Measurements from ENCODE around the gene GRIN2B.

Gene GRIN2B

DNA sequence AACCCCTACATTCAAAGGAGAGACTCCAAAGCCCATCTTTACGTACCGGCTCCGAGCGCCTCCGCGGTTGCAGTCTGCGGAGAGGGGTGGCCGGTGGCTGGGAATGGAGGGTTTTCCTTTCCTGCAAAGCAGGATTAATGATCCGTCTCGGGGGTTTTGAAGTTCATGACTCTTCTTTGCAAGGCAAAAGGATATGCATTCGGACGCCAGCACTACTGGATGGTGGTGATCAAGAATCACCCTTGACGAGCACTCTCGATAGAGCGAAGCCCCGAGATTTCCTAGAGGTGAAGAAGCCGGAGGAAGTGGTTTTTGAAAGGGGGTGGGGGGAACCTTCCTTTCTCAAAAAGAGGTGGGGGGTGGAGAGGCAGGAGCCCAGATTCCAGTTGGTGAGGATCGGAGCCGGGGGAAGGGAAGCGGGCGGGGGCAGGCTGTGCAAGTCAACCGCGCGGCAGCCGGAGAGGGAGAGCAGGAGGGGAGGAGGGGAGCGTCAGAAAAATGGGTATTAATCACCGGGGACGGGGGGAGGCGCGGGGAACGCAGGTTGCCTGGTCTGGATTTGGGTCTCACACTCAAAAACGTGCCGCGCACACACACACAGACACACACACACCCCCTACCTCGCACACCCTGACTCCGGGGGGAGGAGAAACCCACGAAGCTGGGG, at the start of gene GRIN2B:
TSS of gene GRIN2B (minus strand) at position 307 of the 667 bp plus-strand sequence. CDS start 115,394 bp downstream, outside the sequence.
- no peak for DNase-seq (ENCODE audit: low read depth in 2 of 2)

DNA sequence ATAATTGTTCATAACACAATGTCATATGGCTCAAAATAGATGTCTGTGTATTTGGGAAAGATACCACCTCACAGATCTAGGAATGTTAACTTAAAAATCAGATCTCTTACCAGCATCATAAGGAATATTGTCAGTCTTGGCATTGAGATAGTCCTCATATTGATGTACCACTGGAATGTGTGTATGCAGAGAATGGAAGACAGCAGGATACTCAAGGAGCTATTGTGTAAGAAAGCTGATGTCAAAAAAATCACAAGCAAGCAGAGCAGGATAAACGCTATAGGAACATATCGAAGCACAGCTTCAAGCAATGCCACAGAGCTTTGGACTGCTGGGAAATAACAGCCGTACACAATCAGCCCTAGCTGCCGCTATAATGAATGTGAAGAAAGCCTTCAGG, 45.1 kb upstream of the GRIN2B start:
- no peak for DNase-seq (ENCODE audit: low read depth in 2 of 2)

DNA sequence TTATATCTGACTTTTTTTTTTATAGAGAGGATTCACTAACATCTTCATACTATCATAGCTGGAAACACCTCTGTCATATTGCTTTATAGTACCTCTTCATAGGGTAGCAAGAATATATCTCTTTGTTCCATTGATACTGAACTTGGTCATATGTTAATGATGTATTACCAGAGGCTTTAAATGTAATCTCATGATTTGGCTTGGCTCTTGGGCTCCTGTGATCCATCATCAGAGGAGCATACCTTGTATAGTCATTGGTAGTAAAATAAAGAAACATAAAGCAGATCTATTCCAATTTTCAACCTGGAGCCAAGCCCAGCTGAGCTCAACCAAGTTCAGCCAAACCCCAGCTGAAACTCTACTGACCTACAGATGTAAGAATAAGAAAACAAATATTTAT, 43.2 kb upstream of the GRIN2B start:
- no peak for DNase-seq (ENCODE audit: low read depth in 2 of 2)

DNA sequence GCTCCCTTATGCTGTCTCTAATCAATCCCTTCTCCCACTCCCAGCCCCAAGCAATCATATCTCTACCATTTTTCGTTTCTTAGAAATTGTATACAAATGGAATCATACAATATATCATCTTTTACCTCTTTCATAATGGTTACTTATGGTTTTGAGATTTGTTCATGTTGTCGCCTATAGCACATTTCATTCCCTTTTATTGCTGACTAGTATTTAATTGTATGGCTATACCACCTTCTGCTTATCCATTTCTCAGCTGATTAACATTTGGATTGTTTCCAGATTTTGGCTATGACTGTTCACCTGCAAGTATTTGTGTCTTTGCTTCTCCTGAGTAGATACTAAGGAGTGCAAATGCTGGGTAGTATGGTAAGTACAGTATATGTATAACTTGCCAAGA, 36.7 kb upstream of the GRIN2B start:
- no peak for DNase-seq (ENCODE audit: low read depth in 2 of 2)

DNA sequence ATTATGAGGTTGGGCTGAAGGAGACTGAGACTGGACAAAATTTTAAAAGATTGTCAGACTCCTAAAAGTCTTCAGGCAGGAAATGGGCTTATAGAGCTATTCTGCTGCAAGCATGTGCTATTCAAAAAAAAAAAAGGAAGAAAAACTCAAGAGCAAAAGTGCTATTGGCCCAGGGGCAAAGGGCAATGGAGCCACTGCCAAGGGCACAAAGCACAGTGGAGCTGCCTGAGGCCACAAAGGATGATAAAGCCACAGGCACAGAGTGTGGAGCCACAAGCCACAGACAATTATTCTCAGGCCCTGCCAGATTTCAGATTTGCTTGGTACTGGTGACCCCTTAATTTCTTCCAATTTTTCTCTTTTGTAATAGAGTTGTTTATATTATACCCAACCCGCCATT, 29.6 kb upstream of the GRIN2B start:
- DNase-seq (ENCODE audit: low read depth in 2 of 2) = no peak

DNA sequence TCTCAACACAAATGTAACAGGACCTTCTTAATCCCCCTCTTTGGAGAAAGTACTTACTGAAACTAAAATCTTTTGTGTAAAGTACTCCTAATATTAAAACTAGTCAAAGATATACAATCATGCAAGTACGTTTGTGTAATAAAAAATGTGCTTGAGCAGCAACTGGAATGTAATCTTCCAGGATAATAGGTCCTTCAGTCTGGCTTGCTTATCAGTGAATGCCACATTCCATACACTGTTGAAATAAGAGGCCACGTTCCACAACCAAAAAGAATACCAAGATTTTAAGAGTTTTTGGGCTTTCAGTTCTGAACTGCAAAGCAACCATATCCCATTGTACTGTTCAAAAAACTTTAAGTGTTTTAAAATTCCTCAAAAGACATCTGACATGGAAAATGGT, 26.2 kb upstream of the GRIN2B start:
- no peak for DNase-seq (ENCODE audit: low read depth in 2 of 2)

GRCh38 chr12:13992585-13992984, 11.2 kb upstream of the GRIN2B start:
- DNase-seq (ENCODE audit: low read depth in 2 of 2) = no peak

- DNase-seq (ENCODE audit: low read depth in 2 of 2) = no peak
These were observed 10.7 kb upstream of the GRIN2B start for GRCh38 chr12:13992106-13992505.

GRCh38 chr12:13986031-13986430, 4.6 kb upstream of the GRIN2B start:
- DNase-seq (ENCODE audit: low read depth in 2 of 2) = no peak

GRCh38 chr12:13981990-13982389, 588 bp upstream of the GRIN2B start:
- no peak for DNase-seq (ENCODE audit: low read depth in 2 of 2)

GRCh38 chr12:13980538-13981295, 685 bp downstream of the GRIN2B start:
- no peak for DNase-seq (ENCODE audit: low read depth in 2 of 2)

DNA sequence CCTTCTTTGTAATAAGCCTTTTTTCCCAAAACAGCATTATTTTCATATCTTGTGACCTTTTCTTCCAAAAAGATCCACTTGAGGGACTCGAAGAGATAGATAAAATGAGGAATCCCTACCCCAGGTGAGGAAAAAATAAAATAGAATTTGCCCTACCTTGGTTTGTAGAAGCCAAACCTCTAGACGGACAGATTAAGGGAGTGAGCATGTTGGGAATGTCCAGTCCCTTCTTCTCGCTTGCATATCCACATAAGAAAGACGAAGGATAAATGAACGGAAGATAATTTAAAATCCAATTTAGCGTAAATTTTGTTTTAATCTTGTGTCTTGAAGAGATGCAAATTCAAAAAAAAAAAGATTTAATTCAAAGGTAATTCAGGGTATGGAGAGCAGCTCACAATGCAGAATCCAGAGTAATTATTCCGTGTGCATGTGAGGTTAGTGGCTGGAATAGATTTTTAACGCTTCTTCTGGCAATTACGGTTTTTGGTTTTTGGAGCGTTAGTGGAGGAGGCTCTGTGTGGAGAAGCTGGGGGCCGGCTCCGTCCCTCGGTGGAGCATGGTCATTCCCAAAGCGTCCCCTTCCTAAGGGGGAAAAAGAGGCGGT, 1.5 kb downstream of the GRIN2B start:
- no peak for DNase-seq (ENCODE audit: low read depth in 2 of 2)

DNA sequence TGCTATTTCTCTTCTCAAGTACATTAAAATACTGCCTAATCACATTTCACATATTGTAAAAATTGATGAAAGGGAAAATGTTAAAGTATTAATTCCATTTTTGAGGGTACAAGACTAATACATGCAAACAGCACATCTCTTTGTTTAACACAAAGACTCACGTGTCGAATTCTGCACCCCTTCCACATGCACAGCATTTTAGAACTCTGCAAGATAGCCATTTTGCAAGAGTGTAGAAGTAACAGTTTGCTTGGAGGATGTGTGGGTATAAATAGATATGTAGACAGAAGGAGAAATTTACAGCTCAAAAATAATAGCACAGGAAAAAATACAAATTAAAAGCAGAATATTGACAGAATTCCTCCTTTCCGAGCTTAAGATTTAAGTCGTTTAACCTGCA, 2.5 kb downstream of the GRIN2B start:
- no peak for DNase-seq (ENCODE audit: low read depth in 2 of 2)

GRCh38 chr12:13976880-13977279, 4.5 kb downstream of the GRIN2B start:
- DNase-seq (ENCODE audit: low read depth in 2 of 2) = no peak

DNA sequence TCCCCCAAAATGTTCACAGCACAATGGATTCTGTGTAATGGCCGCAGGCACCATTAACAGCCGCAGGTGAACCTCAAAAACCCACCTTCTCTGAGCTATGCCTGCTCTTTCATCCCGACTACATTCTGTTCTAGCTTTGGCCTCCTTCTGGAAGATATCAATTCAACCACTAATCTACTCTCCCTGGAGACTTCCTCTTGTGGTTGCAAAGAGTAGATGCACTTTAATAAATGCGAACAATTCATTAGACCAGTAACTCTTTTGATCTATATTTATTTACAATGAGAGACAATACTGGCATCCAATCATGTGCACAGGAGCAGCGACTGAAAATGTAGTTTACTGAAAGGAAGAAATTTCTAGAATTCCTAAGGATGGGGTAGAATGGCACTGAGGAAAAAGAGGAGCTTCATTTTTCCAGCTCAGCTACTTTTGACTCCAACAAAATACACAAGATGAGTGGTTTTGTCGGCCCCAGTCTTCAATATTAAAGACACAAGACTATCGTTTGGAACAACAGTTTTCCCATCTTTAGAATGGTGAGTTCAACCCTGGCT, 5.3 kb downstream of the GRIN2B start:
- no peak for DNase-seq (ENCODE audit: low read depth in 2 of 2)

DNA sequence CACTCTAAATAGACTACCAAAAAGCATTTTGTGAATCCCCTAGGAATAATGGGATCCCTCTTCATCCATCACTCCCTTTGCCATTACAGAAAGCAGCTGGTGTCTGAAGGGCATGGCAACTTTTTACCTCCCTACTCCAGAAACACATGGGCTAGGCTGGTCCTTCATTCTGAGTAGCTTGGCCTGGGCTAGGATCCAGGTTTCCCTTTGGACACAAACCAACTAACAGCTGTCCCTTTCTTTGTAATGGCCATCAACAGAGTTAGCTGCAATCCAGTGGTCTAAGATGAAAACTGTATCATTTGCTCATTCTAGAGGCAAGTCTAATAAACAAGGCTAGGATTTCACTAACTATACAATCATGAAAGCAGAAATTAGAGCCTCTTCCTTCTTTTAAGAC, 7.4 kb downstream of the GRIN2B start:
- DNase-seq (ENCODE audit: low read depth in 2 of 2) = no peak

DNA sequence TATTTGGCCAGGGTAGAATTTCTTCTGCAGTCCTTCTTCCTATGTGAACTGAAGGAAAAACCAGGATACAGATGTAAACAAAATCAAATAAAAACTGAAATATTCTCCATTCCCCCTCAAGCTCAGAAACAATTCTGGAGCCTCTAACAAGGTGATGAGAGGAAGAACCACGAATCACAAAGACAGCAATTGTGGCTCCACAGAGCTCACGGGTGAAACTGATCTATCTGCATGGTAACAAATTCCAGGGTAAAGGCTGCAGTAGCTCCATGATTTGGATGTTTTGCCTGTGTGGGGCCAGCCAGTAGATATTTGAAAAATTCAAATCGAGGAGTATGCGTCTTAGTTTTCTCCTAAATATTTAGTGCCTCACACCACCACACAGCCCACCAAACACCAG, 10.6 kb downstream of the GRIN2B start:
- DNase-seq (ENCODE audit: low read depth in 2 of 2) = no peak

GRCh38 chr12:13968281-13968680, 13.1 kb downstream of the GRIN2B start:
- DNase-seq (ENCODE audit: low read depth in 2 of 2) = no peak

DNA sequence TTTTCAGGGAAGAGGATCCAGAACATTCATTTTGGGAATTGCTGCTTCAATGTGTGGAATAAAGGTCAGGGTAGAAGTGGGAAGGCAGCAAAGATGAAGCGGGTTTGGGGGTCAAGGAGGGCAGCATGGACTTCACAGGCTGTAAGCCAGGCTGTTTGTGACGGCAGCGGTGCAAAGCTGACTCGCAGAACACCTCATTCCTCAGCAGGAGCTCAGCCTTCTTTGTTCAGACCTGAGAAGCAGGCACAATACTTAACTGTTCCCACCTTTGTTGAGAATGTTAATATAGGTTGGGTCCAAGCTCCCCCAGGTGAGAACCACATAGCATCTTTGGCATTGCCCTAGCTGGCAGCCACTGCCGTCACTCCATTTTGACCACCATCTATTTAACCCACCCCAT, 16.7 kb downstream of the GRIN2B start:
- no peak for DNase-seq (ENCODE audit: low read depth in 2 of 2)

DNA sequence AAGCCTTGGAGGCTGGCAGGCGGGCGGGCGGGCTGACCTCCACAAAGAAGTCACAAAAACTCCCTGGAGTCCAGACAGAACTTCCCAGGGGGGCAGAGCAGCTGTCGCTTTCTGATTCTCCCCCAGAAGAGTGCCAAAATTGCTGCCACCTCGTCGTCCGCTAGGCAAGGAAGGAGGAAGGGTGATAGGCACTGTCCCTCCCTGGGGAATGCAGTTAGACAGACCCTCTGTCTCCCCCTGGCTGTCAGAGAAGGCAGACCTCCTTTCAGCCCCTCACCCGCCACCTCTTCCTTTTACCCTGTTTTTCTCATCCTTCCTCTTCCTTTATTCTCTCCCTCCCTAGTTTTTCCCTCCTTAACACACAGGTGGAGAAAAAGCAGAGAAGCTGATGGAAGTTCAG, 18.7 kb downstream of the GRIN2B start:
- no peak for DNase-seq (ENCODE audit: low read depth in 2 of 2)

- DNase-seq (ENCODE audit: low read depth in 2 of 2) = no peak
These were observed 19.4 kb downstream of the GRIN2B start for GRCh38 chr12:13961971-13962370.

GRCh38 chr12:13959131-13959723, 22.2 kb downstream of the GRIN2B start:
- DNase-seq (ENCODE audit: low read depth in 2 of 2) = no peak
